ENCODE measurements around the gene P4HA2.

DNA sequence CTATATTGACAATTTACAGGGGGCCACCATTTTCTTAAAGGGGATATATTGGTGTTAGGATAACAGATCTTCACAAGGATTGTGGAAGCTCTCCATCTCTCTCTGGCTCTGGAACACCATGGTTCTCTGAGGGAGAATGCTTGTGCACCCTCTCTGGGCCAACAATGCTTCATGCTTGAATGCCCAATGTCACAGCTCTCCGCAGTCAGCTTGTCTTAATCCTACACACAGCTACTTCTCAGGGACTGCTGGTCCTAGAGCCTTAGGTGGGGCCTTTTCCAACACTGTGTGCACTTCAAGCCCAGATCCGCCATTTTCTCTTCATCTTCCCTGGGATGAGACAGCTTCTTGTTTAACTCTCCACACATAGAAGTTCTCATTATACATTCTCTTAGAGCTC lies 22.9 kb upstream of the P4HA2 start:
- TF ChIP-seq, protein P1, sequence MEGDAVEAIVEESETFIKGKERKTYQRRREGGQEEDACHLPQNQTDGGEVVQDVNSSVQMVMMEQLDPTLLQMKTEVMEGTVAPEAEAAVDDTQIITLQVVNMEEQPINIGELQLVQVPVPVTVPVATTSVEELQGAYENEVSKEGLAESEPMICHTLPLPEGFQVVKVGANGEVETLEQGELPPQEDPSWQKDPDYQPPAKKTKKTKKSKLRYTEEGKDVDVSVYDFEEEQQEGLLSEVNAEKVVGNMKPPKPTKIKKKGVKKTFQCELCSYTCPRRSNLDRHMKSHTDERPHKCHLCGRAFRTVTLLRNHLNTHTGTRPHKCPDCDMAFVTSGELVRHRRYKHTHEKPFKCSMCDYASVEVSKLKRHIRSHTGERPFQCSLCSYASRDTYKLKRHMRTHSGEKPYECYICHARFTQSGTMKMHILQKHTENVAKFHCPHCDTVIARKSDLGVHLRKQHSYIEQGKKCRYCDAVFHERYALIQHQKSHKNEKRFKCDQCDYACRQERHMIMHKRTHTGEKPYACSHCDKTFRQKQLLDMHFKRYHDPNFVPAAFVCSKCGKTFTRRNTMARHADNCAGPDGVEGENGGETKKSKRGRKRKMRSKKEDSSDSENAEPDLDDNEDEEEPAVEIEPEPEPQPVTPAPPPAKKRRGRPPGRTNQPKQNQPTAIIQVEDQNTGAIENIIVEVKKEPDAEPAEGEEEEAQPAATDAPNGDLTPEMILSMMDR (IDR thresholded peaks at IDR 0.05): no peak
- no peak for TF ChIP-seq EP300 (IDR thresholded peaks at IDR 0.05)
